ENCODE measurements around the gene NRG3. TPM values are rescaled to one million over a fixed set of nuclear protein-coding genes. Genes with fewer than 3 reads are reported as not detected.
"Not testable (repeated sequence)": the region's sequence is repeated elsewhere in the genome, so short reads cannot be mapped to it uniquely, and the experiment has no call there.

The NRG3 gene
- polyA plus RNA-seq, 3 donors, result 12.9 to 15.5 (median 14.6) TPM

DNA sequence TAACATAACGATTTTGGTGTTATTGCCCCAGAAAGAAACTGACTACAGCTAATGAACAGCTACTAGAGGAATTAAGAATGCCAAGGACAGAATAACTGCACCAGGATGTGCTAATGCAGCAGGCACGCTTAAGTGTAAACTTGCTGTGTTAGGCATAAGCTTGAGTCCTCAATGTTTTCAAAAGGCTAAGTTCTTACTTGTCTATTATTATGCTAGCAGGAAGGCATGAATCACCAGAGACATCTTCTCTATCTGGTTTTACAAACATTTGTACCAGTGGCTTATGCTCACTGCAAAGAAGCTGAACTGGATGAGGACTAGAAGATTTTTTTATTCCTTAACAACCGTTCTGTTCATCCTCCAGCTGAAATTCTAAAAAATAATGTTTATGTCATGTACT lies 1035.3 kb downstream of the NRG3 start:
- DNase-seq, result no peak

DNA sequence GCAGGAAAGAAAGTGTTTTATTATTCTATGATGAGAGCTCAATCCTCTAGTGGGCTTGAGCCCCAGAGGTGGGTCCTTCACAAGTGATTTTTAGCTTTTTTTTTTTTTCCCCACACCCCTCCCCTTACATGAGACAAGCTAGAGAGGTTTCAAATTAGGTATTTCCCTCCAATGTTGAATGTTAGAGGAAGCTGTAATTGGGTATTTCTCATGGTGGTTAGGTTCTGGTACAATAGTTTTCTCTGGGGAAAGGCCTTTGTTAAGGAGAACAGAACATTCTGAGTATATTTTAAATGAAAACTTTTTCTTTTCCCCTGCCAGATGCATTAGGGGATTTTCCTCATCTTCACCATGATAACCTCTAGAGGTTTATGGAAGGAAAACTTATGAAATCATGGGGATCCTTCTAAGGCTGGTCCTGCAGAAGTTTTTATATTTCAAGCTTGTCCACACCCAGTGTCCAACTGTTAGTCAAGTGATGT lies 1039.7 kb downstream of the NRG3 start:
- DNase-seq, result no peak

DNA sequence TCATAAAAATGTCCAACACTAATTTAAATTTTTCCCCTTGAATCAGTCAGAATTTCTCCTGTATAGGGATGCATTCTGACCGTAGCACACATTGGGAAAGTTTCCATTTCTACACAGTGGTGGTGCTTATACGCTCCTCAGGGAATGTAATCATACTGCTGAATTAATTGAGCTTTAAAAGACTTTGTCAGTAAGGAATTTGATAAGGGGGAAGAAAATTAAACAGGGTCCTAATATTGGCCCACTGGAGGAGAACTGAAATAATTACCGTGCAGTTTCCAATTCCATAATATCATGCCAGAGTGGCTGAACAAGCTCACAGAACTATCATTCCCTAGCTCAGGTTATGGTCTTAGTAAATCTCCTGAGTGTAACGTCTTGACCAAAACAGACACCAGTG lies 1041.9 kb downstream of the NRG3 start:
- DNase-seq, result no peak

DNA sequence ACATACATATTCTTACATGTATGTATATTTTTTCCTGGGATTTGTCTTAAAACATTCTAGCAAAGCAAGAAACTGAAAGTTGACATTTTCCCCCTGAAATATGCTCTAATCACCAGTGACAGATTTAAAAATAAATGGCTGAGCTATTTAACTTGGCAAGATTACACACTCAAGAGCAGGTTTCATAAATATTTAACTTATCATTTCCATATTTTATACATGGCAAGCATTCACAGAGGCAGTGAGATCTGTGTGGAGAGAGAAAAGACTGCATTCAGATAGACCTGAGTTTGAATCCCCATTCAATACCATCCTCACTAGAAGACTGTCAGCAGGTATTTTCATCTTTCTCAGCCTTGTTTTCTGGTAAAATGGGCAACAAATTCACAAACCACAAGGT lies 1043.0 kb downstream of the NRG3 start:
- DNase-seq, result no peak

DNA sequence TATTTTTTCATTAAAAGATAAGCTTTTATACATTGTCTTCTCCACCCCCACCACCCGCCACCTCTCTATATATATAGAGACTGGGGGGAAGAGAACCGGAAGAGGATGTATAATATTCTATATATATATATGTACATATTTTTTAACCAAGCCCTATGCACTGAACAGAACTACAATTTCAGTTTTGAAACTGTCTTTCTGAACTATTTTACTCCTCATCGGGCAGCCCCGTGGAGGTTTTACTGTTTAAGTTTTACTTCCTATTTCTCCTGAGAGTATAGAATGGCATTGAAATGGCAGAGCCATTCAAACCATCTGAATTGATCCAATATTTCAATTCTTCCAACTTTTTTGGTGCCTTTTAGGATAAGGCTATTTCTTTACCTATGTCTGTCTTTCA lies 1047.1 kb downstream of the NRG3 start:
- DNase-seq, result no peak

DNA sequence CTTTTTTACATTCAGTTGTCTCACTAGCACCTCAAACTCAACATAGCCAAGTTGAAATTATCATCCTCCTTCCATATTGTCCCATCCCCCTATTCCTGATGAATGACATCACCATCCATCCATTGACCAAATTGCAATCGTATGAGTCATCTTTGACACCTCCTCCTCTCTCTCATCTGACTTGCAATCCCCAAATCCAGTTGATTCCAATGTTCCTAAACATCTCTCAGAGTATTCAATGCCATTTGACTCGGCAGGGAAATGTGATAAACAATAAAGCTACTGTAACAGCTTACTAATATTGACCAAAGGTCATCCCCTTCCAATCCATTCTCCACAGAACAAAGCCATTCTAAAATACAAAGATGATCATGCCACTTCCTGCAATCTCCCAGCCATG lies 1047.8 kb downstream of the NRG3 start:
- DNase-seq, result no peak

DNA sequence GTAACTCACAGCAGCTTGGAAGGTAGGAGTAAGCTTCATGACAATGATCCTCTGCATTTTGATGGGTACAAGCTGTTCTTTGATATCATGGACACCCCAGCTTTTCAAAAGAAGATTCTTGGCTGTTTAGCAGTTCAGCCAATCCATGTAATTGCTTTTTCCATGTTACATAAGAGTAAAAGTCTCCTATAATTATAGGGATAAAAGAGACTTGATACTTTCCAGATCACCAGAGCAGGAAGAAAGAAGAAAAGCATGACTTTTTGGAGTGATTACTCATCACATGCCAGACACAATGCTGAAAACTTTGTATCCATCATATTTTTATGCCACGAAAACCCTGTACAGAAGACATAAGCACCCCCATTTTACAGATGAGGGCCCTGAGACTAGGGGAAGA lies 1049.7 kb downstream of the NRG3 start:
- DNase-seq, result no peak

DNA sequence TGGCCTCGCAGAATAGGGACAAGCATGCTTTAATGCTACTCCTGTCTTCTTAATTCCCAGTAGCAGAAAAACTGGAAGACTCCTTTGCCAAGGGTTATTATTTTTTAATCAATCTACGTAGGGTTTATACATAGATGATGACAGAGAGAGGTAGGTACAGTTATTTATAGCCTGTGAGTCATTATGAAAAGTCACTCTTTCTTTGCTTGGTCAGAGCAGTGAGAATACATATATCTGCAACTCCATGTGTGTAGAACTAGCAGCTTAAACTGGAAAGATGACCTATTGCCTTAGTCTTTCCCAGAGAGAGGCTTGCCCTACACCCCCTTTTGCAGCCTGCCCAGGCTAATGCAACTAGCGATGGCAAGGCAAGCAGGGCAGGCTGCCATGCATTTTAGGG lies 1050.6 kb downstream of the NRG3 start:
- DNase-seq, result no peak

DNA sequence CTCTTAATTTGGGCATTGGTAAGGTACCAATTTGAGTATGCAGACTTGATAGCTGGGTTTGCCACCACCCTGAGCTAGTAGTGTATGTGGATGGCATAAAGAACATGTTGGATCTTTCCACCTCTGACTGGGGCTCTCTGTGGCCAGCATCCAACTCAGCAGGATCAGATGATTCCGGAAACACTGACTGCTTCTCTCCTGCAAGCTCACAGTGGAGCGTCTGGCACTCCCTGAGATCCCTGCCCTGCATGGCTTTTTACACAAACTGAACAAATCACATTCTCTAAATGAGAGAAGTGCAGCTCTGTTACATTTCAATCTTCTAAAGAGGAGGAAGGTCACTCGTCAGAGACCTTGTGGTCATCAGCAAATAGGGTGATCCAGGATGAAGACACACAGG lies 1057.5 kb downstream of the NRG3 start:
- DNase-seq, result no peak

DNA sequence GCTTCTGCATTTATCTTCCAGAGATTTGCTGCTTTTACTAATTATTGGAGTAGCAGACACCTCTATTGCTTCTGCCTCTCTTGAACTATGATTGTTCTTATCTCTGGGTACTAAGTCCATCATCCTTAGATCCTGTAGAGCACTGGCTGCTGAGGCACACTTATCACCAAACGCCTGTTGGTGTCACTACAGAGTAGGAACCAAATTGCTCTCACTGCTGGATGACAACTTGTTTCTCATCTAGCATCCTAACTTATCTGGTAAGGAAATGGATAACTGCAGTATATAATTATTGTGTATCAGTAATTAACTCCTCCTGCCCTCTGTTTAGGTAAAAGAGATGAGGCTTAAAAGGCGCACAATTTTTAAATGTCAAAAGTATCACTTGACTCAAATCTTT lies 1059.4 kb downstream of the NRG3 start:
- no peak for DNase-seq

DNA sequence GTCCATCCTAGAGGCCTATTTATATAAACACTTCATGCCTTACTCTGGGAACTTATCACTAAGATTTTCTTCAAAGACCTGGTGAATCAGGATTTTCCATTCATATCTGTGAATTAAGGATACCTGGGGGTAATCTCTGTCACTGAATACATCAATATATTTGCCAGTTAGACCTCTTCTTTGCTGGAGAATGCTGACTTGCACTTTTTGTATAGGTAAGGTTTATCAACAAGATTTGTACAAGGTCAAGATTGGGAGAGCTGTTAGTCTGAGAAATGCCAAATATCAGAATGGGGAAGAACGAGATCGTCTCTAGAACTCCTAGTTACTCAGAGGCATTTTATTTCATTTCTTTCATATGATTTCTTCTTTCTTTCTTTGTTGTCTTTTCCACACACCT lies 1060.0 kb downstream of the NRG3 start:
- no peak for DNase-seq

DNA sequence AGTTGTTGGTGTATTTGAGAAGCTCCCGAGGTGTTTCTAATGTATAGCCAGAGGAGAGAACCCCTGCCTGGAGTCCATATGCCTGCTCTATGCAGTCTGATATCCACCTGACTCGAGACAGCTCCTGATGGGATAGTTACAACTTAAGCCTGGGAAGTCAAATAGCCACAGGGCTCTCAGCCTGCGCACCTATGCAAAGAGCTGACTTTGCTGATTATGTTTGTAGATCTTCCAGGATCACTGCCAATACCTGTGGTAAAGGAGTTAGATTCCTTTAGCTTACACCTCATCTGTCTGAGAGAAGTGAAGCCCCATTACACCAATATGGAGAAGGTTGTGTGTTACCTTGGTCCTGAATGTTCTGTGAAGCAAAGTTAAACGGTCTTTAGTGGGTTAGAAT lies 1063.3 kb downstream of the NRG3 start:
- DNase-seq, result no peak

DNA sequence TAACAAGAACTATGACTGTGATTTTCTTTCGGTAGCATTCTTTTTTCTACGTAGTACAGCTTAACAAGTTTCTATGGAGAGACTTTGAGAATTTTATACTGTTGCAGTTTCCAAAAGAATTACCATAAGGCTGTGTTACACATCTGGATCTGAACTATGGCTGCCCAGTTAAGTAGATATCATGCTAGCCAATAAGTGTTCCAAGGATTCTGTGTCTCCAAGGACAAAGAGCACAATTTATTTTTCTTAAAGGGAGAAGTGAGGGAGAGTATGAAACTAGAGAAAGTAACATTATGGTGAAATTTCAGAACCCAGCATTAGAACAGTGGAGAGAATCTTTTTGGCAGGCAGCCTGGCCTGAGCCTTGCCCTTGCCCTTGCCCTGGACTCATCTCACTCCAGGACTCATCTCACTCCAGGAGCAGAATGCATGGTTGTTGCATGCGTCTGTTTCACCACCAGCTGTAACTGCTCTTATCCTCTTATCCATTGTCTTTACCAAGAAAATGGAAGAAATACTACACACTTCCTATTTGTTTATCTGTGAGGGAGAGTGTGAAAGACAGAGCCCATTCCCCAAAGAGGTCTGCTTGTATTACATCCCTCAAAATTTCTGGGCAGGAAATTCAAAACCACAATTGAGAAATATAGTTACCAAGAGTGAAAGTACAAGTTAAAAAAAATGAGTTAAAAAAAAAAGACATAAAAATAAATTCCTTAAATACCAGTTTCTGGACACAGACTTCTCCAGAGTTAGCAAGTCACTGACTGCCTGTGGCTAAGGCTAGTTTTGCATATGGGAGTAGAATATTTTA lies 1067.5 kb downstream of the NRG3 start:
- DNase-seq, result peak; percentile 14

DNA sequence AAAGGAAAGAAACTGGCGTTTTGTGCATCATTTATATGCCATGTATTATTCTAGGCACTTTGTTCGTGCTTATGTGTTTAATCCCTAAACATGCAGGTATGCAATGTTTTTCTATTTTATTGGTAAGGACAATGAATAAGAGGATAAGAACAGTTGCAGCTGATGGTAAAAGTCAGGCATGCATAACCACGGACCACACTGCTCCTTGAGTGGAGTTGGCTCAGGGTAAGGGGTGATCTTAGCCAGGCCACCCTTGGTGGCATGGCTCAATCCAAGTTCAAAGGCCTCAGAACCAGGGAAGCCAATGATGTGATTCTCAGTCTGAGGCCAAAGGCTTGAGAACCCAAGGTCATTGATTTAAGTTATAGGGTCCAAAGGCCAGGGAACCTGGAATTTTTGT lies 1068.1 kb downstream of the NRG3 start:
- DNase-seq, result no peak

DNA sequence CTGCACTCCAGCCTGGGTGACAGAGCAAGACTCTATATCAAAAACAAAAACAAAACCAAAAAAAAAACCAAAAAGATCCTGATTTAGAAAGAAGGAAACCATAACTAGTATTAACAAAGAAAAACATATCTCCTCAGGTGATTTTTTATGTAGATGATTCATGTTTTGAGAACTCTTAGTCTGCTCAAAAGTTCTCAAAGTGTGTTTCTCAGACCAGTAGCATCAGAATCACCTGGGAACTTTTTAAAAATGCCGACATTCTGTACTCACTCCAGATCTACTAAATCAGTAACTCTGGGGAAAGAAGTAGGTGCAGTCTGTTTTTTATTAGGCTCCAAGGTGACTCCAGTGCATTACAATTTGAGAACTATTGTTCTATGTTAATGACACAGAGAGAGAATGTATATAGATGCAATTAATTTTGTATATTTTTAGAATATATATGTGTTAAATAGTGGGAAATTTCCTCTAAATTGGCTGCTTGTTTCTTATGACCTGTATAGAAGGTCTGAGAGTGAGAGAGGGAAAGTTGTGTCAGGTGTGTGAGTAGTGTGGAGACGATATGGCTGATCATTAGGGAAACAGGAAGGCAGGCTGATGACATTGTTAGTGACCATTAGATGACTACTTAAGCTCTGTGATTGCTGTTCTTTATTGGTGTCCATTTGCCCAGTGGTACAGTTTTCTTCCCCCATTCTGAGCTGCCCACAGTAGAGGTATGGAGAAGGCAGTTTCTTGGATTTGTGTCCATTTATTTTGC lies 1075.0 kb downstream of the NRG3 start:
- DNase-seq, result no peak

DNA sequence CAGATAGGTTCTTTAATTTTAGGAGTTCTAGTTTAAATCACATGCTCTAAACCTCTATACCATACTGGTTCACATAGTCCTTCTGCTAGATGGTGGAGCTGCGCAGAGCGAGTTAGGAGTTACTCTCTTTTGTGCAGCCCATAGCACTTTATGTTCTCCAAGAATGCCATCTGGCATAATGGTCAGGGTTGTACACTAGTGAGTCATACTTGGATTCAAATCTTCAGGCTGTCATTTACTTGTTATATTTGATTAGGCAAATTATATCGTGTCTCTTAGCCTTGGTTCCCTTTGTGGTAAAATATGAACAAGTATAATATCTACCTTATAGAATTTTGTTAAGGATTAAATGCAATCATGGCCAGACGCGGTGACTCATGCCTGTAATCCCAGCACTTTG lies 1078.3 kb downstream of the NRG3 start:
- no peak for DNase-seq

DNA sequence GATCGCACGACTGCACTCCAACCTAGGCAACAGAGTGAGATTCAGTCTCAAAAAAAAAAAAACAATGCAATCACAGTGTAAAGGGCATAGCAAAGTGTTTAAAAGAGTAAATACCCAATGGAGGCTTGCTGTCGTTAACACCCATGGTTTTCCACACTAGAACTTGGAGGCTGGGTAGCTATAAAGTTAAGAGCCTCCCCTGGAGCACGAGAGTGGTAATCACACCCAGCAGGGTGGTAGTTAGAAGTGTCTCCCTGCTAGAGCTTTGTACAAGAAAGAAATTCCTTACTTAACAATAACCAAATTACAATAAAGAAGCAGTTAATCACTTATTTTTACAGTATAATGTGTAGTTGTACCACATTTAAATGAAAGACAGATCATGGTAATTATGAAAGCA lies 1078.9 kb downstream of the NRG3 start:
- DNase-seq, result no peak

DNA sequence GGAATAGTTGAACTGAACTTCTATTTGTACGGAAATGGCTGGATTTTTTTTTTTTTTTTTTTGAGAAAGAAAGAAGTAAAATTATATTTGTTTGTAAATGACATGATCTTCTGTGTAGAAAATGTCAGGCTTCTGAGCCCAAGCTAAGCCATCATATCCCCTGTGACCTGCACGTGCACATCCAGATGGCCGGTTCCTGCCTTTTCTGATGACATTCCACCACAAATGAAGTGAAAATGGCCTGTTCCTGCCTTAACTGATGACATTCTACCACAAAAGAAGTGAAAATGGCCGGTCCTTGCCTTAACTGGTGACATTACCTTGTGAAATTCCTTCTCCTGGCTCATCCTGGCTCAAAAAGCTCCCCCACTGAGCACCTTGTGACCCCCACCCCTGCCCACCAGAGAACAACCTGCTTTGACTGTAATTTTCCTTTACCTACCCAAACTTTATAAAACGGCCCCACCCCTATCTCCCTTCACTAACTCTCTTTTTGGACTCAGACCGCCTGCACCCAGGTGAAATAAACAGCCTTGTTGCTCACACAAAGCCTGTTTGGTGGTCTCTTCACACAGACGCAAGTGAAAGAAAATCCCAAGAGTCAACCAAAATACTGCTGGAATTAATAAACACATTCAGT lies 1085.5 kb downstream of the NRG3 start:
- not testable (repeated sequence) for DNase-seq

DNA sequence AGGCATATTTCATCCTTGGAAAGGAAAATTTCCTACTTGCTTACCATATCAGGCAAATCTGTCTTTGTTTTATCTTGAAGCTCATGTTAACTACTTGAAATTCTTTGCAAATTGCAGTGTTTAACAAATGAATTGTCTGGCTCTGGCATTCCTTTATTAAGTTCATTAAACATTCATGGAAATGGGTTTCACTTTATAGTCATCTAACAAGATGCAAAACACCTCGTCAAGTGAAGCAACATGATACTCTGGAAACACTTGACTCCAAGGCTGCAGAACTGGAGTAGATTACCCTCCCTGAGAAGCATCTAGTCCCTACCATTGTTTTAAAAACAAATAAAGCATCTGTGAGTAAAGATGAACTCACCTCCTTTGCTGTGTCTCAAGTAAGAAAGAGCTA lies 1086.9 kb downstream of the NRG3 start:
- DNase-seq, result no peak

DNA sequence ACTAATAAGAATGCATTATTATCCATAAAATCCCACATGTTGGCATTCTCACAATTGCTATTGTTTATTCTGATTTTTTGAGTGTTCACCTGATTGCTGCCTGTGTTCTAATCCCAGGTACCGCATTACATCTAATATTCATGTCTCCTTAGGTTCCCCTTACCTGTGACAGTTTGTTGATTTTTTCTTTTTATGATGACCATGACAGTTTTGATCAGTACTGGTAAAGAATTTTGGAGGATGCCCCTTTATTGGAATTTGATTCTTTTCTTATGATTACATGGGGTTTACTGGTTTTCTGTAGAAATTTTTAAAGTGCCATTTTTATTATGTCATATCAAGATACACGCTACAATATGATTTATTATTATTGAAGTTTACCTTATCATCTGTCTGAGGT lies 1091.1 kb downstream of the NRG3 start:
- DNase-seq, result no peak

DNA sequence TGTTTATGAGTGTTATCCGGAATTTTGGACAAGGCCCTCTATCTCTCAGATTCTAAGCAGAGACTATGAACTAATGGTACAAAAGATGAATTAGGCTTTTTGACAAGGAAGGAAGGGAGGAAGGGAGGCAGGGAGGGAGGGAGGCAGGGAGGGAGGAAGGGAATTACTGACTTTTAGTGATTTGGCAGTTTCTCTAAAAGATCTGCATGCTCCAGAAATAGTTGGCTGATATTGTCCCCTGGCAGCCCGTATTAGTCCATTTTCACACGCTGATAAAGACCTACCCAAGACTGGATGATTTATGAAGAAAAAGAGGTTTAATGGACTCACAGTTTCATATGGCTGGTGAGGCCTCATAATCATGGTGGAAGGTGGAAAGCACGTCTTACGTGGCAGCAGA lies 1093.5 kb downstream of the NRG3 start:
- DNase-seq, result peak; percentile 17

DNA sequence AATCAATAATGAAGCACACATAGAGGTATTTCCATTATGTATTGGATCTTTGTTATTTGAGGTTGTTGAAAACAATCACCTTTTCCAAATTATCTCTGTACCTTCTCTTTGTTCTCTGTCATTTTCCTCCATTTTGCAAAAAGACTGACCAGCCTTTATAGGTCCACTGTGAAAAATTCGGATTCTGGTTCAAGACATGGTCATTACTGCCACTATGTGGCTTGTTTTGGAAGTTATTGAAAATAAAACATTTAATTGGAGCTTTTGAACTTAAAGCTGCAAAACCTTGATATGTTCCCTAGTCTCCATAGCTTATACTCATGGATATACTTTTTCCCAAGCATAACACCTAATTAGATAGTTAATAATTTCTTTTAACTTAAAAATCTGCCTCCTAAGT lies 1094.4 kb downstream of the NRG3 start:
- DNase-seq, result no peak

DNA sequence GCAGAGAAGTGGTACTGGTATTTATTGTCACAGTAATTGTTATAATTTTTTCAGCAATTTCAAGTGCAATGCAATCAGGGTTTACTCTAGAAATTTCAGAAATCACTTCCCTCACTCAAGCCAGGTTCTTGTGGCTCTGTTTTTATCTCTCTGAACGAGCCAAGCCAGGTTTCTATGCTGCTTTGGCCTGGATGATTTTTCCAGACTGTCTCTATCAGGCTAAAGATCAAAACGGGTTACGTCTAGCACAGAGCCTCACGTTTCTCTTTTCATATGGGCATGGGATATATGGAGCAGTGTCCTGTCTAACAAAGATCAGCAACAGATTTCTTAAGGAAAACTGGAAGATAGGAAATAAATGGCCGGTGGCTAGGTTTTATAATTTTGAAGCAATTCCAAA lies 1105.3 kb downstream of the NRG3 start:
- no peak for DNase-seq

All from renal pelvis (tissue), 4 donors.